Fibroblast of lung (primary cell): ENCODE measurements around the gene HSPBAP1. TPM values are rescaled to one million over a fixed set of nuclear protein-coding genes. Genes with fewer than 3 reads are reported as not detected.

ENCODE experiments used
- DNase-seq, 2 donors: peaks; one replicate each; pipeline versions ENCODE4 v3.0.0 to v3.0.0-alpha.2; 2010; ENCODE audit warnings: low read depth in 2 of 2
- H2AFZ ChIP-seq: 2 replicates; pipeline ENCODE4 v1.5.1; 2012; ENCODE audit warnings: low read length, control low read depth, inconsistent platforms
- H3K27ac ChIP-seq: 2 replicates; pipeline ENCODE4 v1.5.1; 2011; ENCODE audit warnings: low read length, control low read depth; ENCODE audit not compliant: insufficient read depth
- H3K27me3 ChIP-seq: 2 replicates; pipeline ENCODE4 v1.5.1; 2011; ENCODE audit warnings: mild to moderate bottlenecking, low read length; ENCODE audit not compliant: control insufficient read depth, insufficient read depth
- H3K36me3 ChIP-seq: 2 replicates; pipeline ENCODE4 v1.5.1; 2011; ENCODE audit warnings: low read length; ENCODE audit not compliant: control insufficient read depth, insufficient read depth
- H3K4me1 ChIP-seq: 2 replicates; pipeline ENCODE4 v1.5.1; 2011; ENCODE audit warnings: low read length; ENCODE audit not compliant: control insufficient read depth, insufficient read depth; ENCODE audit errors: extremely low read depth
- H3K4me2 ChIP-seq: 2 replicates; pipeline ENCODE4 v1.5.1; 2011; ENCODE audit warnings: low read length, control low read depth; ENCODE audit not compliant: insufficient read depth; ENCODE audit errors: extremely low read depth
- H3K4me3 ChIP-seq, 4 experiments: fragments of 200-600 bp in 1 of 4; sonication (generic) in 1 of 4; replicated peaks in 1 of 4; 2 replicates each; pipeline ENCODE4 v1.5.1; 2011 to 2016; ENCODE audit warnings: low read length in 4 of 4, low read depth in 3 of 4, mild to moderate bottlenecking in 3 of 4, control low read depth in 2 of 4, inconsistent platforms in 1 of 4, mixed read lengths in 1 of 4; ENCODE audit not compliant: insufficient read depth in 1 of 4; ENCODE audit errors: control extremely low read depth in 1 of 4
- H3K79me2 ChIP-seq: 2 replicates; pipeline ENCODE4 v1.5.1; 2012; ENCODE audit warnings: mild to moderate bottlenecking, low read length, inconsistent platforms; ENCODE audit not compliant: control insufficient read depth, insufficient read depth
- H3K9ac ChIP-seq: 2 replicates; pipeline ENCODE4 v1.5.1; 2011; ENCODE audit warnings: mild to moderate bottlenecking, low read length, control low read depth; ENCODE audit not compliant: insufficient read depth
- H3K9me3 ChIP-seq: 2 replicates; pipeline ENCODE4 v1.5.1; 2012; ENCODE audit warnings: low read depth, low read length; ENCODE audit not compliant: control insufficient read depth, insufficient read depth
- H4K20me1 ChIP-seq: 2 replicates; pipeline ENCODE4 v1.5.1; 2011; ENCODE audit warnings: low read length; ENCODE audit not compliant: control insufficient read depth, insufficient read depth; ENCODE audit errors: extremely low read depth
- CTCF ChIP-seq, 2 donors: IDR thresholded peaks in 1 of 2; conservative IDR thresholded peaks in 1 of 2; 1 replicate in 1 of 2; 2 replicates in 1 of 2; pipeline ENCODE4 v1.5.1; 2011 to 2012; ENCODE audit warnings: low read length in 2 of 2, control low read depth in 1 of 2, inconsistent platforms in 1 of 2, low read depth in 1 of 2, mild to moderate bottlenecking in 1 of 2
- EZH2 ChIP-seq: IDR thresholded peaks from 2 replicates; pipeline ENCODE4 v1.5.1; 2012; ENCODE audit warnings: low read length, control low read depth, mild to moderate bottlenecking; ENCODE audit errors: missing control alignments
- polyA plus RNA-seq, 2 donors: library from polyadenylated mRNA; depleted of rRNA in 1 of 2; stranded (reverse) in 1 of 2; unstranded in 1 of 2; fragments of >200 nt; gene quantifications; 2 replicates each; pipeline ENCODE4 v1.2.1, GENCODE V29; 2011 to 2012; ENCODE audit warnings: missing spikeins in 1 of 2
- total RNA-seq: library from RNA; depleted of rRNA; stranded (reverse); fragments of >200 nt; gene quantifications from 2 replicates; pipeline ENCODE4 v1.2.1, GENCODE V29; 2014

Gene HSPBAP1
- total and polyA plus RNA-seq, 2 donors (not counting 1 experiment from before 2014, with no cell fraction given): 5.2 to 12.4 TPM

GRCh38 chr3:122799322-122799721 is 5.7 kb upstream of the HSPBAP1 start:
- no peak overlapping the region for H3K27ac ChIP-seq

GRCh38 chr3:122797291-122797690 is 3.7 kb upstream of the HSPBAP1 start:
- Histone ChIP-seq H3K4me3 (no peak overlapping the region), H3K27ac (no peak overlapping the region), H3K79me2 (no peaks in the 10 kb centered on the region), H2AFZ (no peak overlapping the region), H3K36me3 (no peaks in the 10 kb centered on the region), H4K20me1 (no peaks in the 10 kb centered on the region), H3K4me1 (peaks cover 2% of the 10 kb centered on the region), H3K9me3 (no peaks in the 10 kb centered on the region), H3K4me2 (no peak overlapping the region), H3K27me3 (no peaks in the 10 kb centered on the region), H3K9ac (no peak overlapping the region)
- TF ChIP-seq EZH2 (no peak), CTCF (conservative IDR thresholded peaks at IDR 0.05 in 1 of 2, IDR thresholded peaks at IDR 0.05 in 1 of 2; ENCODE audit: low read depth in 1 of 2, low read length in 2 of 2) (no peak)
- DNase-seq: peak in 1 of 2 donors; percentile 2

More at GRCh38 chr3:122799322-122799721, 5.7 kb upstream of the HSPBAP1 start:
- Histone ChIP-seq H3K4me3 (no peak overlapping the region), H3K4me2 (no peak overlapping the region), H3K27me3 (no peaks in the 10 kb centered on the region), H3K79me2 (no peaks in the 10 kb centered on the region), H3K4me1 (no peaks in the 10 kb centered on the region), H3K9ac (no peak overlapping the region), H2AFZ (no peak overlapping the region), H3K9me3 (no peaks in the 10 kb centered on the region), H4K20me1 (no peaks in the 10 kb centered on the region), H3K36me3 (no peaks in the 10 kb centered on the region)
- TF ChIP-seq EZH2 (no peak), CTCF (conservative IDR thresholded peaks at IDR 0.05 in 1 of 2, IDR thresholded peaks at IDR 0.05 in 1 of 2; ENCODE audit: low read depth in 1 of 2, low read length in 2 of 2) (no peak)
- no peak for DNase-seq

- Histone ChIP-seq H3K4me3 (peak overlapping the region; percentile 55 to 81 (median 74)), H3K9ac (peak overlapping the region; percentile 88), H3K79me2 (no peaks in the 10 kb centered on the region), H3K9me3 (no peaks in the 10 kb centered on the region), H3K27me3 (no peaks in the 10 kb centered on the region), H4K20me1 (no peaks in the 10 kb centered on the region), H2AFZ (peak overlapping the region; percentile 54), H3K36me3 (no peaks in the 10 kb centered on the region), H3K4me1 (peaks cover 2% of the 10 kb centered on the region), H3K4me2 (peak overlapping the region; percentile 80), H3K27ac (peak overlapping the region; percentile 97)
- TF ChIP-seq EZH2 (no peak), CTCF (conservative IDR thresholded peaks at IDR 0.05 in 1 of 2, IDR thresholded peaks at IDR 0.05 in 1 of 2; ENCODE audit: low read depth in 1 of 2, low read length in 2 of 2) (no peak)
- no peak for DNase-seq
These were observed 2.1 kb upstream of the HSPBAP1 start for GRCh38 chr3:122795674-122796195.
